Left lung (tissue), 10 donors: ENCODE results near the gene PIK3C2G. TPM values are rescaled to one million over a fixed set of nuclear protein-coding genes. Genes with fewer than 3 reads are reported as not detected.

Experiments used
- ATAC-seq: fragments of 200-7000 bp; cut with Tn5 transposase; one replicate; pipeline ENCODE4 v1.9.1; 2020; ENCODE audit warnings: moderate library complexity
- DNase-seq, 4 donors: peaks; one replicate each; pipeline ENCODE4 v3.0.0-alpha.2; 2013 to 2020
- H3K27ac ChIP-seq, 2 donors: fragments of 200-600 bp; sonication (generic) in 1 of 2; one replicate each; pipeline versions ENCODE4 v1.5.0 to v1.8.0; 2020 to 2021
- H3K27me3 ChIP-seq, 2 donors: fragments of 200-600 bp; sonication (generic) in 1 of 2; one replicate each; pipeline versions ENCODE4 v1.5.0 to v1.8.0; 2020 to 2021
- H3K36me3 ChIP-seq, 2 donors: fragments of 200-600 bp; sonication (generic) in 1 of 2; one replicate each; pipeline versions ENCODE4 v1.5.0 to v1.8.0; 2020 to 2021
- H3K4me1 ChIP-seq, 2 donors: fragments of 200-600 bp; one replicate each; pipeline ENCODE4 v1.8.0; 2021
- H3K4me3 ChIP-seq, 2 donors: fragments of 200-600 bp; sonication (generic) in 1 of 2; one replicate each; pipeline versions ENCODE4 v1.5.0 to v1.8.0; 2020 to 2021; ENCODE audit warnings: mild to moderate bottlenecking in 1 of 2
- H3K9me3 ChIP-seq, 2 donors: fragments of 200-600 bp; sonication (generic) in 1 of 2; one replicate each; pipeline versions ENCODE4 v1.5.0 to v1.8.0; 2020 to 2021
- intact Hi-C, 2 donors: fragments of 100-400 bp; cut with DNase I; formaldehyde crosslinking; loops; one replicate each; pipeline versions ENCODE4 v1.11.2 to v1.14.2; 2022
- polyA plus RNA-seq, 6 donors: library from polyadenylated mRNA; unstranded; fragments of 120-200 nt; gene quantifications; one replicate each; pipeline ENCODE4 v1.2.1, GENCODE V29; 2013; ENCODE audit not compliant: insufficient read length in 6 of 6
- total RNA-seq, 2 donors: library from RNA; stranded (reverse); fragmentation: NEBNext Ultra II Directional; extraction: Animal tissue kit (Norgen Biotek cat#: 25700); gene quantifications; one replicate each; pipeline ENCODE4 v1.2.1, GENCODE V29; 2021
- TF ChIP-seq, protein P1 (sequence below), 2 donors: fragments of 200-600 bp; sonication (generic) in 1 of 2; IDR thresholded peaks; one replicate each; pipeline versions ENCODE4 v1.5.0 to v1.8.0; 2021; ENCODE audit warnings: antibody characterized with exemption in 2 of 2
- donor health status: DM: no; HTN: yes; CAD: no.
- donor health status: DM: no; HTN: no; CAD: no.

The PIK3C2G gene
- total and polyA plus RNA-seq, 8 donors, result 0.13 to 28.1 (median 17.9) TPM

DNA sequence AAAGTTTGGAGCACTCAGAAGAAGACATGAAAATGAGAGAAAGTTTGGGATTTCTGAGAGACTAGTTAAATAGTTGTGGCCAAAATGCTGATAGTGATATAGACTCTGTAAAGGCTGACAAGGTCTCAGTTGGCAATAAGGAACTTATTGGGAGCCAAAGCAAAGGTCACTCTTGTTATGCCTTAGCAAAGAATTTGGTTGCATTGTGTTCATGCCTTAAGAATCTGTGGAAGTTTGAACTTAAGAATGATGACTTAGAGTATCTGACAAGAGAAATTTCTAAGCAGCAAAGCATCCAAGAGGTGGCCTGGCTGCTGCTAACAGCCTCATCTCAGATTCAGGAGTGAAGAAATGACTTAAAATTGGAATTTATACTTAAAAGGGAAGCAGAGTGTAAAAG is 113.8 kb downstream of the PIK3C2G start:
- TF ChIP-seq, protein P1, sequence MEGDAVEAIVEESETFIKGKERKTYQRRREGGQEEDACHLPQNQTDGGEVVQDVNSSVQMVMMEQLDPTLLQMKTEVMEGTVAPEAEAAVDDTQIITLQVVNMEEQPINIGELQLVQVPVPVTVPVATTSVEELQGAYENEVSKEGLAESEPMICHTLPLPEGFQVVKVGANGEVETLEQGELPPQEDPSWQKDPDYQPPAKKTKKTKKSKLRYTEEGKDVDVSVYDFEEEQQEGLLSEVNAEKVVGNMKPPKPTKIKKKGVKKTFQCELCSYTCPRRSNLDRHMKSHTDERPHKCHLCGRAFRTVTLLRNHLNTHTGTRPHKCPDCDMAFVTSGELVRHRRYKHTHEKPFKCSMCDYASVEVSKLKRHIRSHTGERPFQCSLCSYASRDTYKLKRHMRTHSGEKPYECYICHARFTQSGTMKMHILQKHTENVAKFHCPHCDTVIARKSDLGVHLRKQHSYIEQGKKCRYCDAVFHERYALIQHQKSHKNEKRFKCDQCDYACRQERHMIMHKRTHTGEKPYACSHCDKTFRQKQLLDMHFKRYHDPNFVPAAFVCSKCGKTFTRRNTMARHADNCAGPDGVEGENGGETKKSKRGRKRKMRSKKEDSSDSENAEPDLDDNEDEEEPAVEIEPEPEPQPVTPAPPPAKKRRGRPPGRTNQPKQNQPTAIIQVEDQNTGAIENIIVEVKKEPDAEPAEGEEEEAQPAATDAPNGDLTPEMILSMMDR (IDR thresholded peaks at IDR 0.05), result no peak
- Histone ChIP-seq H3K4me3 (no peak overlapping the region), H3K27me3 (no peaks in the 10 kb centered on the region), H3K36me3 (no peaks in the 10 kb centered on the region), H3K27ac (no peak overlapping the region), H3K9me3 (peaks cover 0 to 18% of the 10 kb centered on the region in 2 donors), H3K4me1 (no peaks in the 10 kb centered on the region)
- intact Hi-C loops, result no loop called here
- DNase-seq (no peak), ATAC-seq (no peak)

GRCh38 chr12:18375583-18375982 is 114.3 kb downstream of the PIK3C2G start:
- DNase-seq, result no peak
- peaks cover 0 to 18% of the 10 kb centered on the region in 2 donors for H3K9me3 ChIP-seq
- intact Hi-C loops, result no loop called here
- no peak for ATAC-seq
- no peaks in the 10 kb centered on the region for H3K27me3 ChIP-seq
- TF ChIP-seq, protein P1 (IDR thresholded peaks at IDR 0.05), result no peak
- no peaks in the 10 kb centered on the region for H3K4me1 ChIP-seq
- no peak overlapping the region for H3K27ac ChIP-seq
- no peaks in the 10 kb centered on the region for H3K36me3 ChIP-seq
- H3K4me3 ChIP-seq, result no peak overlapping the region

DNA sequence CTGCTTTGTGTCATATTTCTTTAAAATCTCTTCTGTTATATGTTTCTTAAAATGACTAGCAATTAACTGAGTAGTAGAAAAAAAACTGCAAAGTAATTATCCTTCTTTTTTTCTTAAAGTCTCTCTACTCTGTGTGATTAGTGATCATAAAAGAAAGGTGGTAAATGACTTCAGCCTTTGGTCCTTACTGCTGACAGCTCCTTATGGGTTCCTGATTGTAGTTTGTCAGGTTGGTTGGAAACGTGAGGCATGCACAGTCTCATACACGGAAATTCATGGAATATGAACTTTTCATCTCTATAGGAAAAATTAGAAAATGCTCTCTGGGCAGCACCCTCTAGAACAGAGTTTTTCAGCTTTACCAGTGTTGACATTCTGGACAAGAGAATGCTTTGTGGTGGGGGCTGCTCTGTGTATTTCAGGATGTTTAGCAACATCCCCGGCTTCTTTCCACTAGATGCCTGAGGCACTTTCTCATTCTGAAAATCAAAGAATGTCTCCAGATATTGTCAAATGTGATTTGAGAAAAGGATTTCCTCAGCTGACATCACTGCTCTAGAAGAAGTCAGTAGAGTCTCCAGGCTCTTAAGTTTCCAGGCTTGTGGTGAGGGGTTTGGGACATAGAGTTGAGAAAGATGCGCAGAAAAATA is 121.0 kb downstream of the PIK3C2G start:
- Histone ChIP-seq H3K4me3 (no peak overlapping the region), H3K27me3 (no peaks in the 10 kb centered on the region), H3K36me3 (no peaks in the 10 kb centered on the region), H3K4me1 (peaks cover 0 to 9% of the 10 kb centered on the region in 2 donors), H3K9me3 (peaks cover 0 to 2% of the 10 kb centered on the region in 2 donors), H3K27ac (no peak overlapping the region)
- intact Hi-C loops, result no loop called here
- TF ChIP-seq, protein P1 (IDR thresholded peaks at IDR 0.05), result no peak
- no peak for DNase-seq
- peak; percentile 19 for ATAC-seq

DNA sequence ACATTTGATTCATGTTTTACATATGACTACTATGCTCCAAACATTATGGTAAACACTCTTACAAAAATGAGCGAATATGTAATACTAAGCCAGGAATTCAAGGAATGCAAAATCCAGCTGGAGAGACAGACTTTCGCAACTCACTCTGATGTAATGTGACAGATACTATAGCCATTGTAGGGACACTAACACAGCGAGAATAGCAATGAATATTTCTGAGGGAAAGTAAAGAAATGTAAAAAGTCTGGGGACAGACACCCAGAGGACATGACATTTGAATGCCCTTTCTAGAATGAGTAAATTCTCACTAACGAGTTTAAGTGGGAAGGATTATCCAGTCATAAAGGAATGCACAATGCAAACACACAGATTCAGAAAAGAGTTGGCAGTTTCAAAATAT is 121.9 kb downstream of the PIK3C2G start:
- TF ChIP-seq, protein P1 (IDR thresholded peaks at IDR 0.05), result no peak
- Histone ChIP-seq H3K27me3 (no peaks in the 10 kb centered on the region), H3K9me3 (peaks cover 0 to 2% of the 10 kb centered on the region in 2 donors), H3K4me1 (peaks cover 0 to 9% of the 10 kb centered on the region in 2 donors), H3K36me3 (no peaks in the 10 kb centered on the region), H3K4me3 (no peak overlapping the region), H3K27ac (peak overlapping the region in 1 of 2 donors; percentile 48)
- DNase-seq (peak in 2 of 4 donors; percentile 84 to 85), ATAC-seq (peak; percentile 89)
- intact Hi-C loops, result no loop called here

- Histone ChIP-seq H3K4me3 (no peak overlapping the region), H3K27ac (no peak overlapping the region), H3K36me3 (no peaks in the 10 kb centered on the region), H3K27me3 (no peaks in the 10 kb centered on the region), H3K9me3 (peaks cover 0 to 3% of the 10 kb centered on the region in 2 donors), H3K4me1 (peaks cover 0 to 6% of the 10 kb centered on the region in 2 donors)
- ATAC-seq (no peak), DNase-seq (no peak)
- intact Hi-C loops, result no loop called here
- TF ChIP-seq, protein P1 (IDR thresholded peaks at IDR 0.05), result no peak
Measured at GRCh38 chr12:18387706-18388105, 126.4 kb downstream of the PIK3C2G start.
